ENCODE results near the gene BPTF. TPM values are rescaled to one million over a fixed set of nuclear protein-coding genes. Genes with fewer than 3 reads are reported as not detected.

Gene BPTF
- total and polyA plus RNA-seq, 2 of the 8 experiments (the other 6 are each of a cell fraction or from before 2014, with no cell fraction given) = 107 to 228 TPM

- no peak overlapping the region for H4K91ac ChIP-seq (replicated peaks; ENCODE audit: insufficient read length, low read length)
- no peak overlapping the region for H3K56ac ChIP-seq (replicated peaks; ENCODE audit: insufficient read length, low read depth, low read length)
- H3K18ac ChIP-seq (ENCODE audit: extremely low read depth, low read length) = no peak overlapping the region
- H2BK12ac ChIP-seq (ENCODE audit: low read depth, low read length) = no peak overlapping the region
- ChIA-PET CTCF (ENCODE audit: partially characterized antibody) (interaction anchor here (0.7 to 2.2 kb wide), 5 partner anchors 11 to 687 kb away, joined by 3 to 6 read pairs (median 3); no protein-coding TSS in a partner anchor), POLR2A (ENCODE audit: partially characterized antibody) (interaction anchor here (1.1 to 1.4 kb wide), 2 partner anchors 16 to 36 kb away, joined by 4 to 5 read pairs; no protein-coding TSS in a partner anchor)
- no peak overlapping the region for H3K9ac ChIP-seq (replicated peaks in 1 of 4; ENCODE audit: extremely low read depth in 1 of 4, low read depth in 3 of 4, low read length in 3 of 4)
- no peak overlapping the region for H2AFZ ChIP-seq (ENCODE audit: low read length)
- H4K20me1 ChIP-seq (replicated peaks in 1 of 2; ENCODE audit: control insufficient read depth in 1 of 2, insufficient read depth in 2 of 2, low read length in 2 of 2) = no peaks in the 10 kb centered on the region
- no peak overlapping the region for H4K5ac ChIP-seq (ENCODE audit: insufficient read length, low read depth, low read length)
- H3K23me2 ChIP-seq (ENCODE audit: low read depth, low read length) = no peaks in the 10 kb centered on the region
- no peak overlapping the region for H3K27ac ChIP-seq (ENCODE audit: low read depth, low read length)
- DNase-seq (ENCODE audit: low read depth in 1 of 2, low spot score in 2 of 2) (no peak), FAIRE-seq (no peak)
- no peak overlapping the region for H2BK5ac ChIP-seq (ENCODE audit: low read depth, low read length)
- no peak overlapping the region for H2BK15ac ChIP-seq (ENCODE audit: low read length)
- H3K4me1 ChIP-seq (replicated peaks in 1 of 4; ENCODE audit: control insufficient read depth in 3 of 4, insufficient read depth in 4 of 4, low read length in 3 of 4) = no peaks in the 10 kb centered on the region
- no peak overlapping the region for H2AK5ac ChIP-seq (ENCODE audit: low read depth, low read length)
- no peaks in the 10 kb centered on the region for H3K27me3 ChIP-seq (replicated peaks in 1 of 4; ENCODE audit: control insufficient read depth in 3 of 4, extremely low read depth in 1 of 4, insufficient read depth in 3 of 4, low read length in 3 of 4)
- 97% methylated on average over 3 of the region's 3 CpGs; no CpG with 5 or more reads in 1 of the 2 experiments for whole genome bisulfite sequencing, 2 experiments (ENCODE audit: extremely low coverage in 1 of 2, insufficient coverage in 1 of 2, insufficient read length in 1 of 2, insufficient replicate concordance in 2 of 2, low coverage in 1 of 2, low lambda C conversion rate in 2 of 2, missing lambda C conversion rate in 1 of 2)
- no peak overlapping the region for H4K8ac ChIP-seq (ENCODE audit: extremely low read depth, insufficient read depth, low read length)
- H3K36me3 ChIP-seq (ENCODE audit: control insufficient read depth in 2 of 4, insufficient read depth in 4 of 4, low read length in 3 of 4) = no peaks in the 10 kb centered on the region
- no peaks in the 10 kb centered on the region for H3K79me1 ChIP-seq (ENCODE audit: low read depth, low read length)
- no peak overlapping the region for H2BK120ac ChIP-seq (replicated peaks; ENCODE audit: low read depth, low read length)
- no peak overlapping the region for H3K14ac ChIP-seq (ENCODE audit: insufficient read length)
- H2BK20ac ChIP-seq (ENCODE audit: low read length) = no peak overlapping the region
- H3K9me3 ChIP-seq (ENCODE audit: insufficient read depth in 2 of 2, low read depth in 1 of 2, low read length in 1 of 2) = no peaks in the 10 kb centered on the region; a peak in 1 of 4 replicates
- TF ChIP-seq HDAC2 (IDR thresholded peaks at IDR 0.05; ENCODE audit: borderline replicate concordance in 1 of 2, low read depth in 2 of 2, low read length in 2 of 2) (no peak), FOSL1 (IDR thresholded peaks at IDR 0.05; ENCODE audit: insufficient read depth, low read depth, low read length) (no peak), ASH2L (IDR thresholded peaks at IDR 0.05; ENCODE audit: low read length) (no peak), NANOG (IDR thresholded peaks at IDR 0.05; ENCODE audit: insufficient read depth, low read depth, low read length, poor library complexity, severe bottlenecking) (no peak), SUZ12 (IDR thresholded peaks at IDR 0.05; ENCODE audit: low read length) (no peak), SRF (IDR thresholded peaks at IDR 0.05; ENCODE audit: low read depth, low read length) (no peak), SIRT6 (IDR thresholded peaks at IDR 0.05; ENCODE audit: low read length) (no peak), CHD2 (IDR thresholded peaks at IDR 0.05; ENCODE audit: low read length) (no peak), CHD1 (IDR thresholded peaks at IDR 0.05; ENCODE audit: low read depth, low read length) (no peak), GABPA (IDR thresholded peaks at IDR 0.05; ENCODE audit: borderline replicate concordance, insufficient read depth, low read length) (no peak), SP4 (IDR thresholded peaks at IDR 0.05; ENCODE audit: low read length) (no peak), BCL11A (IDR thresholded peaks at IDR 0.05; ENCODE audit: low read depth in 2 of 2, low read length in 2 of 2) (no peak)
- H3K4ac ChIP-seq (replicated peaks; ENCODE audit: insufficient read length, low read depth, low read length) = no peak overlapping the region
- H3K79me2 ChIP-seq (ENCODE audit: control insufficient read depth in 1 of 2, insufficient read depth in 2 of 2, low read length in 2 of 2) = no peaks in the 10 kb centered on the region
- no peak overlapping the region for H3K4me3 ChIP-seq (ENCODE audit: extremely low read depth in 1 of 4, insufficient read depth in 2 of 4, low read depth in 3 of 4, low read length in 4 of 4)
- H3K23ac ChIP-seq (ENCODE audit: insufficient read length) = no peak overlapping the region
- H3K4me2 ChIP-seq (ENCODE audit: insufficient read depth in 1 of 2, low read depth in 2 of 2, low read length in 2 of 2) = no peak overlapping the region
Observed at GRCh38 chr17:68004201-68004600, 178.9 kb downstream of the BPTF start.
